KOPT-K1 (cell line): ENCODE measurements around the gene ARL15.

Experiments
- H3K27ac ChIP-seq: fragments of 200-600 bp; sonication (generic); 2 replicates; pipeline ENCODE4 v1.5.1; 2016; ENCODE audit warnings: antibody characterized with exemption, mild to moderate bottlenecking, low read depth, low read length; ENCODE audit not compliant: poor library complexity, severe bottlenecking
- H3K36me3 ChIP-seq: fragments of 200-600 bp; sonication (generic); 2 replicates; pipeline ENCODE4 v1.5.1; 2017; ENCODE audit warnings: antibody characterized with exemption, mild to moderate bottlenecking, low read length, moderate library complexity; ENCODE audit not compliant: insufficient read depth
- H3K9me3 ChIP-seq: fragments of 200-600 bp; sonication (generic); 2 replicates; pipeline ENCODE4 v1.5.1; 2017; ENCODE audit warnings: antibody characterized with exemption, low read length, mild to moderate bottlenecking; ENCODE audit not compliant: insufficient read depth, poor library complexity, severe bottlenecking

Gene ARL15

GRCh38 chr5:54159893-54160195 is 150.5 kb downstream of the ARL15 start:
- no peaks in the 10 kb centered on the region for H3K9me3 ChIP-seq

GRCh38 chr5:54159153-54159892 is 151.1 kb downstream of the ARL15 start:
- H3K9me3 ChIP-seq = no peaks in the 10 kb centered on the region
- H3K36me3 ChIP-seq = no peaks in the 10 kb centered on the region
- no peak overlapping the region for H3K27ac ChIP-seq

More at GRCh38 chr5:54159893-54160195, 150.5 kb downstream of the ARL15 start:
- no peaks in the 10 kb centered on the region for H3K36me3 ChIP-seq
- H3K27ac ChIP-seq = no peak overlapping the region

DNA sequence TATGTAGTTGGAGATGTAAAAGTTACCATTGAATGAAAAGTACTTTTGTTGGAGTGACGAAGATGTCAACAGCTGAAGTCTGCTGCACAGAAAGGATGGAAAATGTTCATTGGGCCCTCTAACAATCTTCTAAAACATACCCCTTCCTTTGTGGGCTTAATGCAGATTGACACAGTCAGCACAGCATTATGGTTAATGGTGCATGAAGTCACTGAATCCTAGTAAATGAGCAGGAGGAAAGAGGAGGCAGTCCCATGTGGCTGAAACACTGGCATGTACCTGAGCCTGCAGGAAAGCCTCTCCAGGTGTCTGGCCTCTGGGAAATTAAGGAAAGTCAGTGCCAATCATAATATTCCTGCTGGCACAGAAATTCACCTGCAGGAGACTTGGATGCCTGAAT is 153.8 kb downstream of the ARL15 start:
- no peaks in the 10 kb centered on the region for H3K9me3 ChIP-seq
- no peaks in the 10 kb centered on the region for H3K36me3 ChIP-seq
- no peak overlapping the region for H3K27ac ChIP-seq

GRCh38 chr5:54150841-54151240 is 159.5 kb downstream of the ARL15 start:
- no peak overlapping the region for H3K27ac ChIP-seq
- H3K36me3 ChIP-seq = no peaks in the 10 kb centered on the region
- no peaks in the 10 kb centered on the region for H3K9me3 ChIP-seq

DNA sequence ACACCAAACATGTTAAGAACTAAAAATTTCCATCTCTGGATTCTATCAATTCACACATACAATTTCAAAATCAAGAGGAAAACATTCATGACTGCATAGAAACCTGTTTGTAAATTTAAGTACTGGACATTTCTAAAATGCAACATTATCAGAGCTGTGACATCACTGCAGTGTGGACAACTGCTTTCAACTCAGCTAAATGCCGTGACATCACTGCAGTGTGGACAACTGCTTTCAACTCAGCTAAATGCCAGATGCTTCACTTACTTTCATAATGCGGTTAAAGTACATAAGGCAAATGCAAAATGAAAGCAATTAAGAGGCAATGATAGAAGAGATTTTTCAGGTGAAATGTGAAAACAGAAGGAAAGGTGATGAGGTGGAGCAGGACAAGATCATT is 161.5 kb downstream of the ARL15 start:
- Histone ChIP-seq H3K27ac (no peak overlapping the region), H3K9me3 (peaks cover 3% of the 10 kb centered on the region), H3K36me3 (no peaks in the 10 kb centered on the region)

DNA sequence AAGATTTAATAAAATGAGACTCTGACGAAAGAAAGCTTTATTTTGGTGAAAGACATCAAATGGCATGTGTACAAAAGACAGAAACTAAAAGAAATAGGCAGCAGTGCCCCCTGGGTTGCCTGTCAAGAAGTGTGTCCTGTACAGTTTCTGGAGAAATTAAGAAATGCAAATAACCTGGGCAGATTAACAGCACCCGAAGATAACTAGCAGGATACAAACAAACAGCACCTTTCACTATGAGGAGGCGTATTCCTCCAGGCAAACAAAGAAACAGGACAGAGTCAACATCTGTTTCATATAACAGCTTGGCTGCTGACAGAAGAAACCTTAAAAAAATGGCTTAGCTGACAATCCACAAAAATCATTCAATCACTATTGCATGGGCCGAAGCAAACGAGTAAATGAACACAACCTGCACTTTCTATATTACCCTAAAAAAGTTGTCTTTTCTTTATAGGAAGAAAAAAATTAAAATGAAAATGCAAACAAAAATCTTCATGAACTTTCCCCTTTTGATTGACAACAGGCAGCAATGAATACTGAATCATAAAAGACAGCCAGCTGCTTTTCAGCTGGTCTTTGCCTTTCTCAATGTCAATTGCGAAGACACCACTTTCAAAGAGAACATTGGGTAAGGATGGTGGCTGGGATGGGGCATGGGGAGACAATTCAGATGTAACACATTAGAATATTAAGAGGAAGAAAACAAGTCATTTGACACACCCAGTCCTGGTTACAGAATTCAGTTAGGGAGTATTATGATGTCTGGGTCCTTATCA is 162.1 kb downstream of the ARL15 start:
- Histone ChIP-seq H3K27ac (no peak overlapping the region), H3K36me3 (no peaks in the 10 kb centered on the region), H3K9me3 (peaks cover 3% of the 10 kb centered on the region)

GRCh38 chr5:54146916-54147315 is 163.5 kb downstream of the ARL15 start:
- H3K36me3 ChIP-seq = no peaks in the 10 kb centered on the region
- H3K27ac ChIP-seq = no peak overlapping the region
- H3K9me3 ChIP-seq = peaks cover 3% of the 10 kb centered on the region

- H3K9me3 ChIP-seq = peaks cover 3% of the 10 kb centered on the region
- H3K36me3 ChIP-seq = no peaks in the 10 kb centered on the region
- H3K27ac ChIP-seq = no peak overlapping the region
These were observed 164.0 kb downstream of the ARL15 start for GRCh38 chr5:54146390-54146789.

DNA sequence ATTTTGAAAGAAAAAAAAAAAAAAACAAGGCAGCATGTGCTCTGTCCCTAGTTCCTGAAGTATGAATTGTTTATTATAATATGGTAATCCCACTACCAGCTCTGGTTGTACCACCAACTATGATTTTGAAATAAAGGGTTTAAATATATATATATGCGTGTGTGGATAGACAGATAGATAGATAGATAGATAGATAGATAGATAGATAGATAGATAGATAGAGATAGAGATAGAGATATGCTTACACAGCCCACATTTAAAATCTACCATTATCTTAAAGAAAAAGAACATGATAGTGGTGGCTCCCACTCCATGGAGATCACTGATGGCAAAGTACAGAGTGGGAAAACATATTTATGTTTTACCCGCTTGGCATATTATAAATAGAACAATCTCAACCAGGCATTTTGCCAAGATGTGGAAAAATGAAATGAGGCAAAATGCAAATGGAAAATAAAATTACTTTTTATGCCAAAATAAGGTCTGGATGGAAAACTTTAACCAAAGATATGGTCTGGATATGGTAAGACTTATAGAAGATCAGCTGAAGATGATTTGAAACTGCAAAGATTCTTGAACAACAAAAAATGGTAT is 170.0 kb downstream of the ARL15 start:
- Histone ChIP-seq H3K36me3 (no peaks in the 10 kb centered on the region), H3K9me3 (peaks cover under 1% of the 10 kb centered on the region)

GRCh38 chr5:54136516-54137440 is 173.6 kb downstream of the ARL15 start:
- Histone ChIP-seq H3K36me3 (no peaks in the 10 kb centered on the region), H3K9me3 (no peaks in the 10 kb centered on the region), H3K27ac (no peak overlapping the region)

More for the DNA sequence above, 170.0 kb downstream of the ARL15 start:
- H3K27ac ChIP-seq = no peak overlapping the region

DNA sequence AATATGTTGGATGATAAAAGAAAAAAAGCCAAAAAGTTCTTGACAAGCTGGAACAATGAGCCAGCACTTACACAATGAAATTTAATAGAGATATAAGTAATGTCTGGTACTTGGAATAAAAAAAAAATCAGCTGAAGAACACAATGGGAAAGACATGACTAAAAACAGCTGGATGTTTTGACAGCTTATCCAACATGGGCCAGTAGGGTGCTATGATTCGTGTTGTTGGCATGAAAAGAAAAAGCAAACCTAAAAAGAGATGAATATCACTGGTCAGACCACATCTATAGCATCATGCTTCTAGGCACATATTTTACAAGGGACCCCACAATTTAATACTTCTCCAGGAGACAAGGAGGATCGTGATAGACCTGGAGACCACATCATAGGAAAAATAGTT is 175.3 kb downstream of the ARL15 start:
- Histone ChIP-seq H3K9me3 (no peaks in the 10 kb centered on the region), H3K27ac (no peak overlapping the region), H3K36me3 (no peaks in the 10 kb centered on the region)

DNA sequence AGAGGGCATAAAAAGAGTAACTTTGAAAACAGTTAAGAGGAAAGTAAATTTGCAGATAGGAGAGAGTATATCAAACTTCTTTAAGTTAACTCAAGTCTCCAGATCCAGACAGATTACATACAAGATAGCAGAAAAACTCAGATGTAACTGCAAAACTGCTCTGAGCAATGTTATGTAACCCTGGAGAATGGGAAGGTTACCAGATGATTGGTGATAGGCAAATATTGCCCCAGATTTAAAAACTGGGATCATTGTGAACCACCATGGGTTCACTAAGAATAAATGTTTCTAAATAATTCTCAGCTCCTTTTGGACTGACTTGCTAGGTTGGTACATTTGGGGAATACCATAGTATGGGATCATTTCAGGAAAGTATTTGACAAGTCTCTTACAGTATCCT is 176.5 kb downstream of the ARL15 start:
- Histone ChIP-seq H3K9me3 (no peaks in the 10 kb centered on the region), H3K27ac (no peak overlapping the region), H3K36me3 (no peaks in the 10 kb centered on the region)

DNA sequence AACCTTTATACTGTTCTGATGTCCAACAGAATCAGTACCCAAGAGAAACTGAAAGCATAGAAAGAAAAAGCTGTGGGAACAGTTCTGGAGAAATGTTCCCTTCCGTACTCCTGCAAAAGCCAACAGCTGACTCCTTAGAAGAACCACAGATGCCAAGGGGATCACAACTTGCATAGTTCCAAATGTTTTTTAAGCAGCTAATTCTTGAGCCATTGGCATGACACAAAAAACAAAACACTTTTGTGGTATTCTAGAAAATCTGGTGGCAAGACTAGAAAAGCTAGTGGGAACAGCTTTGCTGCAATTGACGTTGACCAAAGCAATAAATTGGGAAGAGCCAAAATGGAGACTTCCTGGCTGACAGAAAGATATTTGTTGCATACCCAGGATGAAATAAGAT is 189.9 kb downstream of the ARL15 start:
- Histone ChIP-seq H3K9me3 (no peaks in the 10 kb centered on the region), H3K36me3 (no peaks in the 10 kb centered on the region), H3K27ac (no peak overlapping the region)

- H3K9me3 ChIP-seq = no peaks in the 10 kb centered on the region
- no peaks in the 10 kb centered on the region for H3K36me3 ChIP-seq
- no peak overlapping the region for H3K27ac ChIP-seq
These were observed 192.4 kb downstream of the ARL15 start for GRCh38 chr5:54117957-54118356.
